DOHH2 (cell line): ENCODE results near the gene SESN1.
A peak's percentile ranks its signal among the peaks of the same experiment; 100 is the strongest.

Experiments
- H3F3A ChIP-seq: fragments of 200-600 bp; sonication (generic), shearing (Covaris generic); 2 replicates; pipeline ENCODE4 v1.6.0; 2016; ENCODE audit warnings: antibody characterized with exemption, mild to moderate bottlenecking; ENCODE audit not compliant: control insufficient read depth, insufficient read depth
- H3K27ac ChIP-seq: fragments of 200-600 bp; sonication (generic); 2 replicates; pipeline ENCODE4 v1.5.1; 2014; ENCODE audit warnings: low read depth, mild to moderate bottlenecking, low read length, moderate library complexity
- H3K27me3 ChIP-seq: fragments of 200-600 bp; sonication (generic); 2 replicates; pipeline ENCODE4 v1.6.1; 2014; ENCODE audit warnings: mild to moderate bottlenecking, low read length, mixed read lengths; ENCODE audit not compliant: control insufficient read depth
- H3K36me3 ChIP-seq: fragments of 200-600 bp; sonication (generic); 2 replicates; pipeline ENCODE4 v1.6.1; 2014; ENCODE audit warnings: mild to moderate bottlenecking, low read length, moderate library complexity, mixed read lengths; ENCODE audit not compliant: control insufficient read depth
- H3K4me1 ChIP-seq: fragments of 200-600 bp; sonication (generic); 2 replicates; pipeline ENCODE4 v1.6.1; 2014; ENCODE audit warnings: mild to moderate bottlenecking, low read length, mixed read lengths; ENCODE audit not compliant: control insufficient read depth
- H3K4me2 ChIP-seq: fragments of 200-600 bp; sonication (generic); 2 replicates; pipeline ENCODE4 v1.6.0; 2014; ENCODE audit warnings: mild to moderate bottlenecking, low read length, moderate library complexity
- H3K4me3 ChIP-seq: fragments of 200-600 bp; sonication (generic); 2 replicates; pipeline ENCODE4 v1.5.1; 2014; ENCODE audit warnings: mild to moderate bottlenecking, low read length, mixed read lengths
- H3K79me2 ChIP-seq: fragments of 200-600 bp; sonication (generic); 2 replicates; pipeline ENCODE4 v1.6.1; 2014; ENCODE audit warnings: mild to moderate bottlenecking, low read length, mixed read lengths; ENCODE audit not compliant: control insufficient read depth
- H3K9me2 ChIP-seq: fragments of 200-600 bp; sonication (generic); replicated peaks from 2 replicates; pipeline ENCODE4 v1.6.1; 2014; ENCODE audit warnings: mild to moderate bottlenecking, low read length, mixed read lengths; ENCODE audit not compliant: control insufficient read depth
- H3K9me3 ChIP-seq: fragments of 200-600 bp; sonication (generic); 2 replicates; pipeline ENCODE4 v1.6.1; 2014; ENCODE audit warnings: antibody characterized with exemption, low read length, mixed read lengths; ENCODE audit not compliant: control insufficient read depth, insufficient read depth
- H4K20me1 ChIP-seq: fragments of 200-600 bp; sonication (generic); 2 replicates; pipeline ENCODE4 v1.6.0; 2014; ENCODE audit warnings: low read depth, mild to moderate bottlenecking, antibody characterized with exemption, low read length, moderate library complexity; ENCODE audit not compliant: control insufficient read depth, insufficient read depth
- CTCF ChIP-seq: fragments of 200-600 bp; sonication (generic); IDR thresholded peaks from one replicate; pipeline ENCODE4 v1.5.1; 2014; ENCODE audit warnings: antibody characterized with exemption, mild to moderate bottlenecking, low read depth, low read length; ENCODE audit not compliant: poor library complexity, severe bottlenecking
- EZH2phosphoT487 ChIP-seq: fragments of 200-600 bp; sonication (generic); IDR thresholded peaks from 2 replicates; pipeline ENCODE4 v1.6.1; 2017; ENCODE audit warnings: borderline replicate concordance, mild to moderate bottlenecking, antibody characterized with exemption, low read length, moderate library complexity, mixed read lengths

Gene SESN1

GRCh38 chr6:109009962-109010704, 84.5 kb downstream of the SESN1 start:
- Histone ChIP-seq H4K20me1 (no peaks in the 10 kb centered on the region), H3K4me3 (peak overlapping the region; percentile 86)

GRCh38 chr6:109009236-109009961, 85.2 kb downstream of the SESN1 start:
- no peaks in the 10 kb centered on the region for H3K9me3 ChIP-seq
- H3K4me2 ChIP-seq = peak overlapping the region; percentile 89
- no peaks in the 10 kb centered on the region for H4K20me1 ChIP-seq
- H3K4me1 ChIP-seq = peaks cover 49% of the 10 kb centered on the region
- peaks cover 12% of the 10 kb centered on the region for H3F3A ChIP-seq
- no peak for TF ChIP-seq EZH2phosphoT487
- TF ChIP-seq CTCF = no peak
- no peaks in the 10 kb centered on the region for H3K27me3 ChIP-seq
- H3K4me3 ChIP-seq = peak overlapping the region; percentile 86
- H3K27ac ChIP-seq = peak overlapping the region; percentile 16; the same call in 1 of the 2 replicates
- no peaks in the 10 kb centered on the region; the same call in 1 of the 2 replicates for H3K79me2 ChIP-seq
- H3K9me2 ChIP-seq = no peaks in the 10 kb centered on the region
- H3K36me3 ChIP-seq = no peaks in the 10 kb centered on the region

More at GRCh38 chr6:109009962-109010704, 84.5 kb downstream of the SESN1 start:
- H3K79me2 ChIP-seq = no peaks in the 10 kb centered on the region; the same call in 1 of the 2 replicates
- H3K4me2 ChIP-seq = peak overlapping the region; percentile 89
- H3K9me3 ChIP-seq = no peaks in the 10 kb centered on the region
- H3K27me3 ChIP-seq = no peaks in the 10 kb centered on the region
- H3F3A ChIP-seq = peaks cover 12% of the 10 kb centered on the region
- peaks cover 56% of the 10 kb centered on the region for H3K4me1 ChIP-seq
- no peak overlapping the region for H3K27ac ChIP-seq
- H3K9me2 ChIP-seq = no peaks in the 10 kb centered on the region
- no peaks in the 10 kb centered on the region for H3K36me3 ChIP-seq
- TF ChIP-seq EZH2phosphoT487 (no peak), CTCF (no peak)

GRCh38 chr6:109008537-109009235, 86.0 kb downstream of the SESN1 start:
- Histone ChIP-seq H3K4me2 (peak overlapping the region; percentile 89), H3F3A (peaks cover 12% of the 10 kb centered on the region), H3K27me3 (no peaks in the 10 kb centered on the region), H3K4me3 (peak overlapping the region; percentile 86), H3K27ac (peak overlapping the region; percentile 16; the same call in 1 of the 2 replicates), H3K9me2 (no peaks in the 10 kb centered on the region), H3K9me3 (no peaks in the 10 kb centered on the region), H4K20me1 (no peaks in the 10 kb centered on the region), H3K36me3 (no peaks in the 10 kb centered on the region), H3K79me2 (no peaks in the 10 kb centered on the region; the same call in 1 of the 2 replicates), H3K4me1 (peaks cover 42% of the 10 kb centered on the region)
- TF ChIP-seq CTCF (no peak), EZH2phosphoT487 (no peak)
